Breast epithelium (tissue), 3 donors: ENCODE data around the gene ATAD1.
"Not testable (repeated sequence)": the region's sequence is repeated elsewhere in the genome, so short reads cannot be mapped to it uniquely, and the experiment has no call there.

Source experiments
- CTCF ChIP-seq, 3 donors: fragments of 450-650 bp; IDR thresholded peaks; one replicate each; pipeline ENCODE4 v1.5.1; 2016 to 2017; ENCODE audit warnings: antibody characterized with exemption in 3 of 3, mild to moderate bottlenecking in 3 of 3, moderate library complexity in 3 of 3
- POLR2A ChIP-seq: fragments of 450-650 bp; IDR thresholded peaks from one replicate; pipeline ENCODE4 v1.6.1; 2016; ENCODE audit warnings: antibody characterized with exemption, mild to moderate bottlenecking, moderate library complexity
- POLR2AphosphoS5 ChIP-seq, 3 donors: sonication (generic); formaldehyde crosslinking; IDR thresholded peaks; one replicate each; pipeline ENCODE4 v1.6.1; 2017; ENCODE audit warnings: antibody characterized with exemption in 3 of 3

- TF ChIP-seq CTCF (IDR thresholded peaks at IDR 0.05); POLR2A; POLR2AphosphoS5 (IDR thresholded peaks at IDR 0.05): not testable (repeated sequence)
Measured at GRCh38 chr10:87742992-87743610, 74.9 kb downstream of the ATAD1 start.
